ENCODE results near the gene MSRB2. TPM values are rescaled to one million over a fixed set of nuclear protein-coding genes. Genes with fewer than 3 reads are reported as not detected.

MSRB2 gene
- total and polyA plus RNA-seq, 2 of the 4 experiments (the other 2 are of a cell fraction) = 10.6 to 20.1 TPM

DNA sequence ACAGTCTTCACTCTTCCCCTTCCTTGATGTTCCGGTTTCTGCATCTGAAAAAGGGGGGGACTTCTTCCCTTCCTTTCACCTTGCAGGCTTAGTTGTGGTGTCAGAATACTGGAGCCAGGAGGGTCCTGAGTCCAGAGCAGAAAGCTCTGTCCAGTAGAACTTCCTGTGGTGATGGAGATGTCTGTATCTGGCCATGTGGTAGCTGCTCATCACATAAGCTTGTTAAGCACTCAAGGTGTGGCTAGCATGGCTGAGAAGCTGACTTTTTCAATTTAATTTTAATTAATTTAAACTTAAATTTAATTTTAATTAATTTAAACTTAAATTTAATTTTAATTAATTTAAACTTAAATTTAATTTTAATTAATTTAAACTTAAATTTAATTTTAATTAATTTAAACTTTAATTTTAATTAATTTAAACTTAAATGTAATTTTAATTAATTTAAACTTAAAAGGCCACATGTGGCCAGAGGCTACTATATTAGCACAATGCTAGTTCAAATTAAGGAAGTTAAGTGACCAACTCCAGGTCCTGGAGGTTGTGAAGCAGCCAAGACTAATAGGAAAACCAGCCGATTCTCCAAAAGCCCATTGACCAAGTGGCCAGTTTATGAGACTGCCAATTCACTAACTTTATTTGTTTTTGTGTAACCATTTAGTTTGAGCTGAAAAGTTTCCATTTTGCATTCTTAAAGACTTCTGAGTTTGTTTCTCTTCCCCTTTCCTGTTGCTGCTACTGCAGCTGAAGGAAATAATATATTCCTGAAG is 16.3 kb downstream of the MSRB2 start:
- H2AK9ac ChIP-seq (replicated peaks; ENCODE audit: low read depth, low read length, poor library complexity) = no peak overlapping the region
- H2BK20ac ChIP-seq (ENCODE audit: low read depth, low read length) = no peak overlapping the region
- WGBS, 2 experiments (ENCODE audit: extremely low coverage in 2 of 2, insufficient read length in 1 of 2) = no CpG with 5 or more reads among the region's 2 CpGs
- peaks cover 24% of the 10 kb centered on the region for H3K36me3 ChIP-seq (ENCODE audit: control insufficient read depth, insufficient read depth, low read length)
- H3K9me1 ChIP-seq (ENCODE audit: insufficient read depth, low read length) = no peaks in the 10 kb centered on the region
- TF ChIP-seq RAD21 (IDR thresholded peaks at IDR 0.05; ENCODE audit: low read length) = no peak
- no peak for TF ChIP-seq FOS (IDR thresholded peaks at IDR 0.05; ENCODE audit: low read depth, low read length)
- no peak for TF ChIP-seq MAFK (IDR thresholded peaks at IDR 0.05; ENCODE audit: low read depth, low read length)
- TF ChIP-seq MXI1 (IDR thresholded peaks at IDR 0.05; ENCODE audit: borderline replicate concordance, low read depth, low read length) = no peak
- TF ChIP-seq POLR2A (IDR thresholded peaks at IDR 0.05; ENCODE audit: low read depth, low read length) = no peak
- no peak for TF ChIP-seq CTCF (conservative IDR thresholded peaks at IDR 0.05; ENCODE audit: low read depth, low read length)
- no peak for TF ChIP-seq ELK1 (IDR thresholded peaks at IDR 0.05; ENCODE audit: borderline replicate concordance, low read depth, low read length)
- no peak for TF ChIP-seq SMC3 (IDR thresholded peaks at IDR 0.05; ENCODE audit: low read depth, low read length)
- no peak for TF ChIP-seq MAZ (IDR thresholded peaks at IDR 0.05; ENCODE audit: borderline replicate concordance, low read depth, low read length)
- TF ChIP-seq, protein P1, sequence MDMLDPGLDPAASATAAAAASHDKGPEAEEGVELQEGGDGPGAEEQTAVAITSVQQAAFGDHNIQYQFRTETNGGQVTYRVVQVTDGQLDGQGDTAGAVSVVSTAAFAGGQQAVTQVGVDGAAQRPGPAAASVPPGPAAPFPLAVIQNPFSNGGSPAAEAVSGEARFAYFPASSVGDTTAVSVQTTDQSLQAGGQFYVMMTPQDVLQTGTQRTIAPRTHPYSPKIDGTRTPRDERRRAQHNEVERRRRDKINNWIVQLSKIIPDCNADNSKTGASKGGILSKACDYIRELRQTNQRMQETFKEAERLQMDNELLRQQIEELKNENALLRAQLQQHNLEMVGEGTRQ (IDR thresholded peaks at IDR 0.05; ENCODE audit: low read depth, low read length) = no peak
- no peak for TF ChIP-seq RCOR1 (IDR thresholded peaks at IDR 0.05; ENCODE audit: insufficient replicate concordance, low read length)
- no peak for TF ChIP-seq CEBPB (IDR thresholded peaks at IDR 0.05; ENCODE audit: low read depth, low read length)
- TF ChIP-seq NFE2L2 (IDR thresholded peaks at IDR 0.05; ENCODE audit: low read depth, low read length) = no peak
- no peaks in the 10 kb centered on the region for H3K9me3 ChIP-seq (ENCODE audit: control insufficient read depth, insufficient read depth, low read length)
- H4K91ac ChIP-seq (ENCODE audit: insufficient read depth, low read depth, low read length) = no peak overlapping the region
- CTCF ChIA-PET = no interaction called here
- H3K4me2 ChIP-seq (ENCODE audit: low read depth, low read length) = no peak overlapping the region
- ATAC-seq (ENCODE audit: low read depth) (no peak), DNase-seq (no peak)
- H3K4ac ChIP-seq (ENCODE audit: low read depth, low read length) = no peak overlapping the region
- in situ Hi-C loops (cut with MboI; ENCODE audit: low sequenced_read_pairs) = no loop called here
- POLR2A ChIA-PET (ENCODE audit: unreplicated experiment) = no interaction called here
- H3K56ac ChIP-seq (ENCODE audit: extremely low read depth, insufficient read depth, low read length) = no peak overlapping the region
- H2AFZ ChIP-seq (replicated peaks; ENCODE audit: low read length, poor library complexity) = no peak overlapping the region
- intact Hi-C loops (cut with micrococcal nuclease) = no loop called here
- no peak overlapping the region for H4K5ac ChIP-seq (ENCODE audit: low read depth, low read length)
- no peak overlapping the region for H3K23ac ChIP-seq (ENCODE audit: low read depth, low read length)
- no peak overlapping the region for H2BK5ac ChIP-seq (ENCODE audit: low read depth, low read length, poor library complexity, severe bottlenecking)
- H4K8ac ChIP-seq (ENCODE audit: low read depth in 2 of 2, low read length in 2 of 2) = no peak overlapping the region
- H2BK120ac ChIP-seq (ENCODE audit: low read depth, low read length) = no peak overlapping the region
- dilution Hi-C loops (cut with HindIII; ENCODE audit: low sequenced_read_pairs, unreplicated experiment) = no loop called here
- H3K4me3 ChIP-seq (ENCODE audit: insufficient read depth, low read depth, low read length) = no peak overlapping the region
- no peaks in the 10 kb centered on the region for H4K20me1 ChIP-seq (ENCODE audit: insufficient read depth, low read length)
- no peak overlapping the region for H3K9ac ChIP-seq (ENCODE audit: low read depth, low read length)
- H3K79me1 ChIP-seq (ENCODE audit: low read depth in 1 of 2, low read length in 2 of 2) = no peaks in the 10 kb centered on the region
- H3K27ac ChIP-seq (ENCODE audit: insufficient read depth, low read length) = no peak overlapping the region
- no peak overlapping the region for H3K18ac ChIP-seq (ENCODE audit: low read depth, low read length)
- H3K27me3 ChIP-seq (ENCODE audit: control insufficient read depth, insufficient read depth, low read length) = no peaks in the 10 kb centered on the region
- no peaks in the 10 kb centered on the region for H3K4me1 ChIP-seq (ENCODE audit: control insufficient read depth, insufficient read depth, low read length)
- H3K14ac ChIP-seq (replicated peaks; ENCODE audit: low read depth, low read length) = no peak overlapping the region
- no peak overlapping the region for H2BK15ac ChIP-seq (ENCODE audit: low read depth, low read length)
- BruUV-seq (replicated peaks) = no TSS peak
- no peak overlapping the region for H2AK5ac ChIP-seq (ENCODE audit: low read depth, low read length)
